IPS DF 6.9 (cell line): ENCODE measurements around the gene NUP62.
A peak's percentile ranks its signal among the peaks of the same experiment; 100 is the strongest.
"Not testable (repeated sequence)": the region's sequence is repeated elsewhere in the genome, so short reads cannot be mapped to it uniquely, and the experiment has no call there.

Experiments
- DNase-seq: peaks from one replicate; pipeline ENCODE4 v3.0.0-alpha.2; 2013; ENCODE audit warnings: low read depth, low spot score
- H3K27ac ChIP-seq: one replicate; pipeline ENCODE4 v1.5.1; 2013; ENCODE audit warnings: low read length, control low read depth
- H3K27me3 ChIP-seq: 2 replicates; pipeline ENCODE4 v1.6.1; 2013; ENCODE audit warnings: mild to moderate bottlenecking, low read length; ENCODE audit not compliant: control insufficient read depth, insufficient read depth
- H3K36me3 ChIP-seq: 2 replicates; pipeline ENCODE4 v1.6.1; 2013; ENCODE audit warnings: low read length; ENCODE audit not compliant: control insufficient read depth, insufficient read depth
- H3K4me1 ChIP-seq: 2 replicates; pipeline ENCODE4 v1.6.1; 2013; ENCODE audit warnings: low read length; ENCODE audit not compliant: control insufficient read depth, insufficient read depth
- H3K4me3 ChIP-seq: 2 replicates; pipeline ENCODE4 v1.5.1; 2013; ENCODE audit warnings: mild to moderate bottlenecking, low read length
- H3K9me3 ChIP-seq: 2 replicates; pipeline ENCODE4 v1.6.1; 2013; ENCODE audit warnings: low read length, inconsistent platforms; ENCODE audit not compliant: control insufficient read depth, insufficient read depth
- WGBS: extraction: QIAGEN DNeasy Blood & Tissue Kit; methylation state at CpG from one replicate; pipeline ENCODE4 v1.1.7; 2013; ENCODE audit warnings: mixed read lengths, missing lambda C conversion rate; ENCODE audit not compliant: insufficient read length, insufficient coverage; 5-methylcytosine and 5-hydroxymethylcytosine counted together

Gene NUP62, protein sequence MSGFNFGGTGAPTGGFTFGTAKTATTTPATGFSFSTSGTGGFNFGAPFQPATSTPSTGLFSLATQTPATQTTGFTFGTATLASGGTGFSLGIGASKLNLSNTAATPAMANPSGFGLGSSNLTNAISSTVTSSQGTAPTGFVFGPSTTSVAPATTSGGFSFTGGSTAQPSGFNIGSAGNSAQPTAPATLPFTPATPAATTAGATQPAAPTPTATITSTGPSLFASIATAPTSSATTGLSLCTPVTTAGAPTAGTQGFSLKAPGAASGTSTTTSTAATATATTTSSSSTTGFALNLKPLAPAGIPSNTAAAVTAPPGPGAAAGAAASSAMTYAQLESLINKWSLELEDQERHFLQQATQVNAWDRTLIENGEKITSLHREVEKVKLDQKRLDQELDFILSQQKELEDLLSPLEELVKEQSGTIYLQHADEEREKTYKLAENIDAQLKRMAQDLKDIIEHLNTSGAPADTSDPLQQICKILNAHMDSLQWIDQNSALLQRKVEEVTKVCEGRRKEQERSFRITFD

DNA sequence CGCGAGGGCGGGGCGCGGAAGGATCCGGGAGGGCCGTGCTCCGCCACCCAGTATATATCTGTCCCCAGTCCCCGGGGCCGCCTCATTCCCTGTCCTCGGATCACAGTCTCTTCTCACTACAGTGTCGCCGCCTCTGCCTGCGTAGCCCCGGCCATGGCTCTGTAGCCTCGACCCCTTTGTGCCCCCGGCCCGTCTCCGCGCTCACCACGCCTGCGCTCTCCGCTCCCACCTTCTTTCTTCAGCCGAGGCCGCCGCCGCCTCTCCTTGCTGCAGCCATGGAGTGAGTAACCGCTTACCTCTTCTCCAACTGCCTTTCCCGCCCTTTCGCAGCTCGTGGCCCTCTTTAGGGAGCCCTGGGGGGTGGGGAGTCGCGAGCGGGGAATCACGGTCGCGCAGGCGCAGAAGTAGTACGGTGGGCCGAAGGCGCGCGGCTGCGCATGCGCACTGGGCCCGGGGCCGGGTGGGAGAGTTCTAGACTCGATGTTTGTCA is at the start of gene NUP62, which contains the start of gene ATF5:
NUP62 (minus strand) TSS at position 384 of the 490 bp plus-strand sequence. CDS start 19,697 bp downstream, outside the sequence.
ATF5 (plus strand) TSS at position 85 of the 490 bp plus-strand sequence. CDS start 1,646 bp downstream, outside the sequence.
- Histone ChIP-seq H3K9me3 (no peaks in the 10 kb centered on the region), H3K4me1 (peaks cover 5% of the 10 kb centered on the region; the same call in 1 of the 2 replicates), H3K36me3 (peaks cover 17% of the 10 kb centered on the region), H3K27me3 (no peaks in the 10 kb centered on the region), H3K27ac (no peak within 1 kb of the TSS), H3K4me3 (peak within 1 kb of the TSS; percentile 52)
- WGBS = no CpG with 5 or more reads among the region's 48 CpGs
- DNase-seq = no peak

DNA sequence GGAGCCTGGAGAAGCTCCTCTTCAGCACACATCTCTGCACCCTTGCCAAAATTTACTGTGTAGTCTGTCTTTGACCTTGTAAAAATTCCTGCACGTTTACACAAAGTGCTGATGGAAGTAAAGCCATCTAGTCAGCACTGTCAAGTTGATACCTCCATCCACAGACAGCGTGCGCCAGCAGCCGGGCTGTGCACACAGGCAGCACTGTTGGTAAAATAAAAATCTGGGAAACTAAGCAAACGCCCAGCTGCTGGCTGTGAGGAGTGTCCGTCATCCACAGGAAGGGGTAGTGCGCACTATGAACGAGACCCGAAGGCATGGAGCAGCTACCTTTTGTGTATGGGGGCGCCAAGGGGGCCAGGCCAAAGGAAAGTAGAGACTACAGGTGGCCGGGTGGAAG is 49.0 kb upstream of the NUP62 start:
- WGBS = no CpG with 5 or more reads among the region's 11 CpGs
- no peaks in the 10 kb centered on the region for H3K4me1 ChIP-seq
- DNase-seq = no peak
- no peaks in the 10 kb centered on the region for H3K27me3 ChIP-seq
- no peak overlapping the region for H3K27ac ChIP-seq
- H3K4me3 ChIP-seq = no peak overlapping the region
- H3K9me3 ChIP-seq = no peaks in the 10 kb centered on the region
- no peaks in the 10 kb centered on the region for H3K36me3 ChIP-seq

DNA sequence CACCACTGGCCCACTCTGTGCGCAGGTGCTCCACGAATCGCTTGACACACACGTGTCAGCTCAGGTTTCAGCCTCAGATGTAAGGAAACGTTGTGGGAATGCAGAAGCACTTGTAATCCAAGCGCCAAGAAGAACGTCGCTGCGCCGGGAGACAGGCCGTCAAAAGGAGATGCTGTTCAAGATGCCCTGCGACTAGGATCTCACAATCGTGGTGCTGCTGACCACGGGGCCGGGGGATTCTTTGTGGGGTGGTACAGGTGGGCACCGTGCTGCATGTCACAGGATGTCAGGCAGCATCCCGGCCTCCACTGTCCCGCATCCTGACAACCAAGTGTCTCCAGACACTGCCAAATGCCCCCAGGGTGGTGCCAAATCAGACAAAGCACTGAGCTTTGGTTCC is 48.6 kb upstream of the NUP62 start:
- Histone ChIP-seq H3K9me3 (no peaks in the 10 kb centered on the region), H3K27me3 (no peaks in the 10 kb centered on the region), H3K4me3 (no peak overlapping the region), H3K36me3 (no peaks in the 10 kb centered on the region), H3K4me1 (no peaks in the 10 kb centered on the region), H3K27ac (no peak overlapping the region)
- no peak for DNase-seq
- WGBS = no CpG with 5 or more reads among the region's 18 CpGs

DNA sequence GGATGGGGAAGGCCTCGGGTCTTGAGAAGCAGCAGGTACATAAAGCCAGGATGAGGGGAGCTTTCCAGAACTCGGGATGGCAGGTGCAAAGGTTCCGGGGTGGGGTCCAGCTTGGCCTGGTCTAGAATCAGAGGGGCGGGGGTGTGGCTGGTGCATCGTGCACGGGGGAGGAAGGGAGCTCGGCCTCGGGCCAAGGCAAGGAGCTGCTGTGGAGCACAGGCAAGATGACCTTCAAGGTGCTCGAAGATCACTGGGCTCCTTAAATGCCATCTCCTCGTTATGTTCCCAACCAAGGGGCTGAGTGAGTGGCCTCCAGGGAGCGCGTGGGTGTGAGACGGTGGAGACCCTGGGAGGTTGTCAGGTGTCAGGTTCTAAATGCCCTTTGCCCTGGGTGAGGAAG is 47.8 kb upstream of the NUP62 start:
- WGBS = no CpG with 5 or more reads among the region's 13 CpGs
- no peaks in the 10 kb centered on the region for H3K27me3 ChIP-seq
- H3K36me3 ChIP-seq = no peaks in the 10 kb centered on the region
- no peaks in the 10 kb centered on the region for H3K4me1 ChIP-seq
- no peak for DNase-seq
- no peaks in the 10 kb centered on the region for H3K9me3 ChIP-seq
- H3K4me3 ChIP-seq = no peak overlapping the region
- H3K27ac ChIP-seq = no peak overlapping the region

DNA sequence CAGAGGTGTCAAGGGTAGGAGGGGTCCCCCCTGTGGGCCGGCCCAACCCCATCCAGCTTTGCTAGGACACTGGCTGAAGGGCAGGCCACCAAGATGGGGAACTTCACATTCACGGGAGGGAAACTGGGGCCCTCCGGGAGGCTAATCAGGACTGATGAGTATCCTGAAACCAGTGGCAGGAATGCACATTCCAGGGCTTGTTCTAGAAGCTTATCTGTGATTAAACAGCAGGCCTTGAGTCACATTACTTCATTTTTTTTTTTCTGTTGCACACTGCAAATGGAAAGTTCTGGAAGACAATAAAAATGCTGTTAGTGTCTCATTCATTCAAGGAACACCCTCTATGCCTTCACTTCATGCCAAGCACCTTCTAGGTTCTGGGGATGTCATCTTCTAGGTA is 47.2 kb upstream of the NUP62 start:
- no CpG with 5 or more reads among the region's 3 CpGs for WGBS
- H3K27ac ChIP-seq = no peak overlapping the region
- no peaks in the 10 kb centered on the region for H3K4me1 ChIP-seq
- H3K27me3 ChIP-seq = no peaks in the 10 kb centered on the region
- no peaks in the 10 kb centered on the region for H3K9me3 ChIP-seq
- no peaks in the 10 kb centered on the region for H3K36me3 ChIP-seq
- DNase-seq = no peak
- no peak overlapping the region for H3K4me3 ChIP-seq

DNA sequence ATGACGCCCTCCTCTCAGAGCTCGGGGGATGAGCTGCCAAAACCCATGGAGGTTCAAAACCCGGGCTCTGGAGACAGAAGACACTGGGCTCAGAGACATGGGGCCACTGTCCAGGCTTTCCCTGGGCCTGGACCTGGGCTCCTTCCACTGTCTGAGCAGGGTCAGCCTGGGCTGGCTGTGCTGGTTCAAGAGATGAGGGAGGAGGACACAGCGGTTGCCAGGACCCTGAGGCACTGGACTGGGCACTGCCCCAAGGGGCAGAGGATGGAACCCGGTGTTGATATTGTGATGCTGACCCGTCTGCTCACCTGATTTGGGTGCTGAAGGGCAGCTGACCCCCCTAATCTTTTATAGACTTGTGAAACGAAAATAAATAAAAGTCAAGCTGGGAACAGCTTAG is 45.7 kb upstream of the NUP62 start:
- WGBS = no CpG with 5 or more reads among the region's 7 CpGs
- DNase-seq = no peak
- Histone ChIP-seq H3K9me3 (no peaks in the 10 kb centered on the region), H3K36me3 (no peaks in the 10 kb centered on the region), H3K27me3 (no peaks in the 10 kb centered on the region), H3K4me1 (no peaks in the 10 kb centered on the region), H3K27ac (no peak overlapping the region), H3K4me3 (no peak overlapping the region)

DNA sequence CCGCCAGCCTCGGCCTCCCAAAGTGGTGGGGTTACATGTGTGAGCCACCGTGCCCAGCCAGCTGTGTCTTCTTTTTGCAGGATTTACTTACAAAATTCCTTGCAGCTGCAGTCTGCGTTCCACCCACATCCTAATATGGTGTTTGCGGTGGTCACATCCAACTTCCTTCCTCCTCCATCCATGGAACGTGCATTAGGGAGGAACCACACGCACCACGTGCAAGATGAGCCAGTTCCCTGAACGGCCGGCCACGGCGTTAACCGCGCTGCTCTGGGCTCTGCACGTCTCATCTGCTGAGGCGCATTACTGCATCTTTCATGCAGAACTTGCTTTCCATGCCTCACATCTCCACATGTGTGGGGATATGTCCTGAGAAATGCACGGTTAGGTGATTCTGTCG is 44.7 kb upstream of the NUP62 start:
- H3K9me3 ChIP-seq = no peaks in the 10 kb centered on the region
- H3K4me1 ChIP-seq = no peaks in the 10 kb centered on the region
- no peaks in the 10 kb centered on the region for H3K27me3 ChIP-seq
- no CpG with 5 or more reads among the region's 18 CpGs for WGBS
- H3K4me3 ChIP-seq = no peak overlapping the region
- no peak overlapping the region for H3K27ac ChIP-seq
- no peaks in the 10 kb centered on the region for H3K36me3 ChIP-seq
- DNase-seq = no peak

DNA sequence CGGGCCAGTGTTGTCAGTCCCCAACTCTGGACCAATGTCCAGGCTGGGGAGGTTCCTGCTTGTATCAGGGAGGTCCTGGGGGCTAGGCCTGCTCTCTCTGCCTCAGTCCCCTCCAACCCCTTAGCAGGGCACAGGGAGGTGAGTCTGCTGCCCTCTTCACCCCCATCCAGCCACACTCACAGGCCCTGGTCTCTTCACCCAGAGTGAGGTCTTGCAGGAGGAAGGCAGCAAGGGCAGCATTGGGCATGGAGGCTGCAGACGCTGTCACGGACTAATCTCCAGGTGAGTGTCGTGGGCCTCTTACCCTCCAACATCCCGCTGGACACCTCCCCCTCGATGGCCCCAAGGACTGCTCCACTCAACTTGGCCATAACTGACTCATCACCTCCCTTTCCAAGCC is 43.5 kb upstream of the NUP62 start:
- no peaks in the 10 kb centered on the region for H3K9me3 ChIP-seq
- H3K4me3 ChIP-seq = no peak overlapping the region
- no peaks in the 10 kb centered on the region for H3K4me1 ChIP-seq
- DNase-seq = no peak
- WGBS = no CpG with 5 or more reads among the region's 6 CpGs
- H3K36me3 ChIP-seq = no peaks in the 10 kb centered on the region
- H3K27ac ChIP-seq = no peak overlapping the region
- no peaks in the 10 kb centered on the region for H3K27me3 ChIP-seq

DNA sequence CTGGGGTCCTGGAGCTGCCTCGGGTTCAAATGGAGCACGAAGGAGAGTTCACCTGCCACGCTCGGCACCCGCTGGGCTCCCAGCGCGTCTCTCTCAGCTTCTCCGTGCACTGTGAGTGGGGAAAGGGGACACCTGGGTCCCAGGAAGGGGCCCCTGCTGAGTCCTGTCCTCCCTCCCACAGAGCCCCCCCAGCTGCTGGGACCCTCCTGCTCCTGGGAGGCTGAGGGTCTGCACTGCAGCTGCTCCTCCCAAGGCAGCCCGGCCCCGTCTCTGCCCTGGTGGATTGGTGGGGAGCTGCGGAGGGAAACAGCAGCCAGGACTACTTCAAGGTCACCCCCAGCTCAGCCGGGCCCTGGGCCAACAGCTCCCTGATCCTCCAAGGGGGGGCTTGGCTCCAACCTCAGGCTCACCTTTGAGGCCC is 42.7 kb upstream of the NUP62 start:
- Histone ChIP-seq H3K9me3 (no peaks in the 10 kb centered on the region), H3K36me3 (no peaks in the 10 kb centered on the region), H3K27me3 (no peaks in the 10 kb centered on the region), H3K4me3 (no peak overlapping the region), H3K27ac (no peak overlapping the region), H3K4me1 (no peaks in the 10 kb centered on the region)
- no peak for DNase-seq
- no CpG with 5 or more reads among the region's 12 CpGs for WGBS

DNA sequence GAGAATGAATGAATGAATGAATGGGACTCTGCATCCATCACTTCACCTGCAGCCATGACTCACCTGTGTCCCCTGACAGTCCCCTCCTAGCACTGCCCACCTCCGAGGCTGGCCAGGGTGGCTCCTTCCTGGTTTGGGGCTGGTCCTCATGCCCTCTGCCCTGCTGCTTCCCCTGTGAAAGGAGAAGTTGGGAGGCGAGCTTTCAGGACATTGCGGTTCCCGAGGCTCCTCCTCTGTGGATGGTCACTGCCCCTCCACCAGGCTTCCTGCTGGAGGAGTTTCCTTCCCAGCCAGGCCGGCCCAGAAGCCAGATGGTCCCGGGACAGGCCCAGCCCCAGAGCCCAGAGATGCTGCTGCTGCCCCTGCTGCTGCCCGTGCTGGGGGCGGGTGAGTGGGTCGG is 40.1 kb upstream of the NUP62 start:
- not testable (repeated sequence) for H3K27me3 ChIP-seq, H3K4me1 ChIP-seq, H3K9me3 ChIP-seq, DNase-seq, H3K36me3 ChIP-seq, H3K27ac ChIP-seq, H3K4me3 ChIP-seq
- no CpG with 5 or more reads among the region's 9 CpGs for WGBS
